NCI-H1105 treated with DMSO at 0.1 percent for 48 hours (cell line): Measurements from ENCODE around the gene MRPL52.
A peak's percentile ranks its signal among the peaks of the same experiment; 100 is the strongest.
"Not testable (repeated sequence)": the region's sequence is repeated elsewhere in the genome, so short reads cannot be mapped to it uniquely, and the experiment has no call there.

ENCODE experiments used
- DNase-seq: peaks from one replicate; lab custom pipeline; 2025; lab: John Stamatoyannopoulos, UW

The MRPL52 gene

GRCh38 chr14:22854963-22855724 lies 25.5 kb downstream of the MRPL52 start:
- DNase-seq = no peak

DNA sequence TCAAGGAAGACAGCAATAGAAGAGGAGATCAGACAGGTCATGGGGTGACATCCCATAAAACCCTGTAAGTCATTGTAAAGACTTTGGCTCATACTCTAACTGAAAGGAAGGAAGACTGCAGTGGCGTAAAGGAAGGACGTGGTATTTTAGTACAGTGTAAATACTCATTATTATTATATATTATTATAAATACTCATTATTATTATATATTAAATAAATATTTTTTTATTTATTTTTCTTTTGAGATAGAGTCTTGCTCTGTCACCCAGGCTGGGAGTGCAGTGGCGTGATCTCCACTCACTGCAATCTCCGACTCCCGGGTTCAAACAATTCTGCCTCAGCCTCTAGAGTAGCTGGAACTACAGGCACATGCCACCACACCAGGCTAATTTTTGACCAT lies 26.7 kb downstream of the MRPL52 start:
- no peak for DNase-seq

GRCh38 chr14:22860377-22860776 lies 30.7 kb downstream of the MRPL52 start:
- not testable (repeated sequence) for DNase-seq

GRCh38 chr14:22861651-22862050 lies 32.0 kb downstream of the MRPL52 start:
- DNase-seq = no peak

DNA sequence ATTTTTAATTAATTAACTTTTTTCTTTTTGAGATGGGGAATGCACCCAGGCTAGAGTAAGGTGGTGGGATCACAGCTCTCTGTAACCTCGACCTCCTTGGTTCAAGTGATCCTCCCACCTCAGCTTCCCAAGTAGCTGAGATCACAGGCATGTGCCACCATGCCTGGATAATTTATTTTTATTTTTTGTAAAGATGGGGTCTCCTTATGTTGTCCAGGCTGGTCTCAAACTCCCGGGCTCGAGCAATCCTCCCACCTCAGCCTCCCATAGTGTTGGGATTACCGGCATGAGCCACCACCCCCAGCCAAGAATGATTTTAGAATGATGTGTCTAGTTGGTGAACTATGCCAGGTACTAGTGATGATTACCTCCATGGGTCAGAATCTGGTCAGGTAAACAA lies 35.3 kb downstream of the MRPL52 start:
- no peak for DNase-seq

GRCh38 chr14:22865424-22866405 lies 36.0 kb downstream of the MRPL52 start:
- DNase-seq = no peak

DNA sequence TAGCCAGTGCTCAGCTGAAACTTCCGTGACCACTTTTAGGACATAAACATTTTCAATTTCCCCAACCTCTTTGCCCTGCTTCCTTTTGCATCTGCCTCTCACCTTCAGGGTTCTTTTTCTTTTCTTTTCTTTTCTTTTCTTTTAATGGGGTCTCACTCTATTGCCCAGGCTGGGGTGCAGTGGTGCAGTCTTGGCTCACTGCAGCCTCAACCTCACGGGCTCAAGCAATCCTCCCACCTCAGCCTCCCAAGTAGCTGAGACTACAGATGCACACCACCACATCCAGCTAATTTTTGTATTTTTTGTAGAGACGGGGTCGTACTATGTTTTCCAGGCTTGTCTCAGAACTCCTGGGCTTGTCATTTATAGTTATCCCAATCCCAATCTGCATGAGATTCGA lies 37.2 kb downstream of the MRPL52 start:
- DNase-seq = no peak

GRCh38 chr14:22870811-22871223 lies 41.1 kb downstream of the MRPL52 start:
- DNase-seq = no peak

DNA sequence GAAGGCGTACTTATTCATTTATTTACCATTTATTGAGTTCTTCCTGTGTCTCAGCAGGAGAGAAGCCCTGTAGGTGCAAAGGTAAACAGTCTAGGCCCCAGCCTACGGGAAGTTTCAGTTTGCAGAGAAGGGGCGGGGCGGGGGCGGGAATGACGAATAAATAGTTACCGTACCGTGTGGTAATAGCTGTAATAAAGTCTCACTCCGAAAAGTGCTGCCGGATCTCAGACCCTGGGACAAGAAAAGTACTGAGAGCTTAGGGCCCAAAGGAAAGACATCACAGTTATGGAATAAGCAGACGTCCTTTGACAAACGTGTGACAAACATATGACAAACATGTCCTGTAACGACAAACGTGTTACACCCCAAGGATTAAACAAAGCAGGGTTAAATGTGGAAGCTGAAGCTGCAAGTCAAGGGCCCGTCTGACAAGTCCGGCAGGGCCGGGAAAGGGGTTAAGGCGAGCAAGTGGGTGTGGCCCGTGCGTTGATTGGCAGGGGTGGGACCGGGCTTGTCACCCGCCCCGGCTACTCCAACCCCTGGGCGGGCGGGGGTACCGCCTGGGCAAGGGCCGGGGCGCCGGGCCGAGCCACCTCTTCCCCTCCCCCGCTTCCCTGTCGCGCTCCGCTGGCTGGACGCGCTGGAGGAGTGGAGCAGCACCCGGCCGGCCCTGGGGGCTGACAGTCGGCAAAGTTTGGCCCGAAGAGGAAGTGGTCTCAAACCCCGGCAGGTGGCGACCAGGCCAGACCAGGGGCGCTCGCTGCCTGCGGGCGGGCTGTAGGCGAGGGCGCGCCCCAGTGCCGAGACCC lies 41.7 kb downstream of the MRPL52 start, which contains the start of gene LRP10:
Gene LRP10 (plus strand): TSS at position 517 of the 809 bp plus-strand sequence. CDS start 564 bp downstream, outside the sequence.
- peak; percentile 77 for DNase-seq

DNA sequence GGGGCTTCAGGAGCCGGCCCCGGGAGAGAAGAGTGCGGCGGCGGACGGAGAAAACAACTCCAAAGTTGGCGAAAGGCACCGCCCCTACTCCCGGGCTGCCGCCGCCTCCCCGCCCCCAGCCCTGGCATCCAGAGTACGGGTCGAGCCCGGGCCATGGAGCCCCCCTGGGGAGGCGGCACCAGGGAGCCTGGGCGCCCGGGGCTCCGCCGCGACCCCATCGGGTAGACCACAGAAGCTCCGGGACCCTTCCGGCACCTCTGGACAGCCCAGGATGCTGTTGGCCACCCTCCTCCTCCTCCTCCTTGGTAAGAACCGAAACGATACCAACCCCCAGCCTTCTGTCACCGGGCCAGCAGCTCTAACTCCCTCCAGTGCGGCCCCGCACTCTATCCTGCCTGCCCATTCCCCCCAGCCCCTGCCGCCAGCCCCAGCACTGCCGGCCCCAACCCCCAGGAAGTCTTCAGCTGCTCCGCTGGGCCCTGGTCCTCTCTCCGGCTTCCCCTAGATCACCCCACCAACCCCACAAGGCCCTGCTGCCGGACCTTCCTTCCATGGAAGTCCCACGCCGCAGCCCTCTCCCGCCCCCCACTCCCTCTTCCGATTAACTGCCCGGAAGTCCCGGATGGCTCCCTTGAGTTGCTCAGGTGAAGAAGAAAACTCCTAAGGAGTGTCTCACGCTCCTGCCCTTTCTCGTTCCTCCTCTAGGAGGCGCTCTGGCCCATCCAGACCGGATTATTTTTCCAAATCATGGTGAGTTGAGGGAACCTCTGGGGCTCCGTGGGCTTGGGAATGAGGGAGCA lies 42.5 kb downstream of the MRPL52 start:
- peak; percentile 67 for DNase-seq

DNA sequence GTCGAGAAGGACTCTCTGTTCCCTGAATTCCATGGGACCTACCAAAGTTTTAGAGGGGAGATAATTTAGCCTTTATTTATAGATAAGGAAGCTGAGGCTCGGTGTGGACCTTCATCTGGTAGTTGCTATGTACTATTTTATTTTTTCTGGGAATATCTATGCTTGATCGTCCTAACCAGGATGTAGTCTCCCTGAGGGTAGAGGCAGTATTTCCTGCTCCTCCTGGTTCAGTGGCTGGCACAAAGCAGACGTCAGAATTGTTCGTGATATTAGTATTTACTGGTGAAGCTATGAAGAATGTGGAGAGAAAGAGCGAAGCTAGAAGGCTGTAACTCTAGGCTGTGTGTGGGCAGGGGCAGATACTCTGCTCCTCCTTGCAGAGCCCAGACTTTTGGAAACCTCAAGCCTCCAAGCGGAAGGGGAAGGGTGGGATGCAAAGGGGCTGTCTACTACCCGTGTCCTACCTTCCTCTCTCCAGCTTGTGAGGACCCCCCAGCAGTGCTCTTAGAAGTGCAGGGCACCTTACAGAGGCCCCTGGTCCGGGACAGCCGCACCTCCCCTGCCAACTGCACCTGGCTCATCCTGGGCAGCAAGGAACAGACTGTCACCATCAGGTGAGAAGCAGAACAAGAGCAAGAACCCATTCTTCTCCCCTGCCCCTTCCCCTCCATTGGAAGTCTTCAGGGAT lies 43.3 kb downstream of the MRPL52 start:
- no peak for DNase-seq

- no peak for DNase-seq
Measured at GRCh38 chr14:22875003-22875747, 45.5 kb downstream of the MRPL52 start.

DNA sequence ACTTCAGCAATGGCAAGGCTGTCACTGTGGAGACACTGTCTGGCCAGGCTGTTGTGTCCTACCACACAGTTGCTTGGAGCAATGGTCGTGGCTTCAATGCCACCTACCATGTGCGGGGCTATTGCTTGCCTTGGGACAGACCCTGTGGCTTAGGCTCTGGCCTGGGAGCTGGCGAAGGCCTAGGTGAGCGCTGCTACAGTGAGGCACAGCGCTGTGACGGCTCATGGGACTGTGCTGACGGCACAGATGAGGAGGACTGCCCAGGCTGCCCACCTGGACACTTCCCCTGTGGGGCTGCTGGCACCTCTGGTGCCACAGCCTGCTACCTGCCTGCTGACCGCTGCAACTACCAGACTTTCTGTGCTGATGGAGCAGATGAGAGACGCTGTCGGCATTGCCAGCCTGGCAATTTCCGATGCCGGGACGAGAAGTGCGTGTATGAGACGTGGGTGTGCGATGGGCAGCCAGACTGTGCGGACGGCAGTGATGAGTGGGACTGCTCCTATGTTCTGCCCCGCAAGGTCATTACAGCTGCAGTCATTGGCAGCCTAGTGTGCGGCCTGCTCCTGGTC lies 46.1 kb downstream of the MRPL52 start:
- no peak for DNase-seq

DNA sequence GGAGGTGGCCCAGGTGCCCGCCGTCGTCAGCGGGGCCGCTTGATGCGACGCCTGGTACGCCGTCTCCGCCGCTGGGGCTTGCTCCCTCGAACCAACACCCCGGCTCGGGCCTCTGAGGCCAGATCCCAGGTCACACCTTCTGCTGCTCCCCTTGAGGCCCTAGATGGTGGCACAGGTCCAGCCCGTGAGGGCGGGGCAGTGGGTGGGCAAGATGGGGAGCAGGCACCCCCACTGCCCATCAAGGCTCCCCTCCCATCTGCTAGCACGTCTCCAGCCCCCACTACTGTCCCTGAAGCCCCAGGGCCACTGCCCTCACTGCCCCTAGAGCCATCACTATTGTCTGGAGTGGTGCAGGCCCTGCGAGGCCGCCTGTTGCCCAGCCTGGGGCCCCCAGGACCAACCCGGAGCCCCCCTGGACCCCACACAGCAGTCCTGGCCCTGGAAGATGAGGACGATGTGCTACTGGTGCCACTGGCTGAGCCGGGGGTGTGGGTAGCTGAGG lies 47.4 kb downstream of the MRPL52 start:
- no peak for DNase-seq

- DNase-seq = no peak
Measured at GRCh38 chr14:22878271-22879246, 48.9 kb downstream of the MRPL52 start.

- DNase-seq = no peak
Measured at GRCh38 chr14:22882064-22882463, 52.4 kb downstream of the MRPL52 start.

DNA sequence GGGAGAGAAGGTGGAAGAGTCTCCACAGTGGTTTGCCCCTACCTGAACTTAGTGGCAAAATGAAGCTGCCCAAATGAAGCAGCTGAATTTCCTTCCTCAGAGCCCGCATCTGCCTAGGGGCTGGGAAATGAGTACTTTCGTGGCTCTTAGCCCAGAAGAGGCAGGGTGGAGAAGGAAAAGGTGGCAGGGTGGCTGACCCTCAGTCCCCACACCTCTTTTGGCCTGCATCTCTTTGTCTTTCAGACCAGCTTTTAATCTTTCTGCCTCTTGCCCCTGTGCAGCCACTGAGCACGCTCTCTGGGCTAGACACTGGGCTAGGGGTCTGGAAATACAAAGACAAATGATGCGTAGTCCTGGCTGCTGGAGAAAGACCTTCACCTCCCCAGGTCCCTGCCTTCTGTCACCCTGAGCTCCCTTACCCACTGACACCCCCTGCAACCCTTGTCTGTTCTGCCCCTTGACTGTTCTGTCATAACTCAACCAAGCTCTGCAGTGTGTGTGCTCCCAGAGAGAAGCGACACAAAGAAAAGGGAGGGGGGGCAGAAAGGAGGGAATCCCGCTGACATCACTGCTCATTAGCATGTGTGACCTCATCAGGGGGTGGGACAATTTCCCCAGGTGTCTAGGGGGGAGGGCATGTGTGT lies 53.0 kb downstream of the MRPL52 start:
- DNase-seq = peak; percentile 79
